GM19043 (cell line): ENCODE results near the gene SUCO.
"Not testable (repeated sequence)": the region's sequence is repeated elsewhere in the genome, so short reads cannot be mapped to it uniquely, and the experiment has no call there.

Experiments
- ATAC-seq: cut with Tn5 transposase; IDR thresholded peaks from one replicate; pipeline ENCODE4 v1.9.1; 2021; ENCODE audit warnings: low read depth; ENCODE audit not compliant: unreplicated experiment

Gene SUCO

GRCh38 chr1:172532700-172533512, at the start of gene SUCO:
SUCO (plus strand) TSS chr1:172533150; CDS start chr1:172533436, 286 bp downstream.
- peak; percentile 79 for ATAC-seq

GRCh38 chr1:172483448-172483847, 49.5 kb upstream of the SUCO start:
- no peak for ATAC-seq

- no peak for ATAC-seq
These were observed 48.7 kb upstream of the SUCO start for GRCh38 chr1:172484252-172484651.

GRCh38 chr1:172485626-172486025, 47.3 kb upstream of the SUCO start:
- no peak for ATAC-seq

GRCh38 chr1:172486805-172487454, 46.0 kb upstream of the SUCO start:
- ATAC-seq = no peak

- no peak for ATAC-seq
These were observed 45.4 kb upstream of the SUCO start for GRCh38 chr1:172487550-172487949.

GRCh38 chr1:172488393-172488792, 44.6 kb upstream of the SUCO start:
- no peak for ATAC-seq

- ATAC-seq = no peak
These were observed 43.1 kb upstream of the SUCO start for GRCh38 chr1:172489847-172490246.

GRCh38 chr1:172492421-172492820, 40.5 kb upstream of the SUCO start:
- no peak for ATAC-seq

- ATAC-seq = no peak
These were observed 38.8 kb upstream of the SUCO start for GRCh38 chr1:172494166-172494565.

- ATAC-seq = not testable (repeated sequence)
These were observed 36.8 kb upstream of the SUCO start for GRCh38 chr1:172496127-172496526.

GRCh38 chr1:172496678-172497077, 36.3 kb upstream of the SUCO start:
- ATAC-seq = no peak

GRCh38 chr1:172497230-172497629, 35.7 kb upstream of the SUCO start:
- ATAC-seq = no peak

- no peak for ATAC-seq
These were observed 34.1 kb upstream of the SUCO start for GRCh38 chr1:172498857-172499256.

- no peak for ATAC-seq
These were observed 33.3 kb upstream of the SUCO start for GRCh38 chr1:172499636-172500141.

GRCh38 chr1:172500207-172500606, 32.7 kb upstream of the SUCO start:
- no peak for ATAC-seq

- no peak for ATAC-seq
These were observed 25.2 kb upstream of the SUCO start for GRCh38 chr1:172507741-172508140.

GRCh38 chr1:172510479-172510878, 22.5 kb upstream of the SUCO start:
- ATAC-seq = no peak

GRCh38 chr1:172512591-172512990, 20.4 kb upstream of the SUCO start:
- ATAC-seq = no peak

- no peak for ATAC-seq
These were observed 19.5 kb upstream of the SUCO start for GRCh38 chr1:172513479-172513878.

- no peak for ATAC-seq
These were observed 18.8 kb upstream of the SUCO start for GRCh38 chr1:172514108-172514507.

GRCh38 chr1:172515436-172515835, 17.5 kb upstream of the SUCO start:
- no peak for ATAC-seq
